ENCODE data around the gene FASTKD3.

DNA sequence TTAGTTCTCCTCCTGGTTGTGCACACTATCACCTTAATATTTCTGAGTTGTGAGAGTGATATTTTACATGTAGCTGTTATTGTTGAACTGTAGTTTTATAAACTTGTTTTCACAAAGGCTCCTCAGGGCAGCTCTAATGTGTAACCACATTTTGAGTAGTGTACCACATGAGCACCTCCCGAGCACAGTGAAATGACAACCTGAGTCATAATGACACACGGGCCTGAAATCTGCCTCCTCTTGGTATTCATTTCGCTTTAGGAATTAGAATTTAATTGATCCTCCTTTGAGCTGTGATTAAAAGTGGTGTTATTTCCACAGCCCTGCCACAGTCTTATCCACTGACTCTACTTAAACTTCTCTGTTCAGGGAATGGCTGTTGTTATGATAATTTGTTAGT is 8.0 kb upstream of the FASTKD3 start:
- TF ChIP-seq POLR2A (IDR thresholded peaks at IDR 0.05) (no peak), POLR2AphosphoS5 (IDR thresholded peaks at IDR 0.05) (no peak)
- TF ChIP-seq, protein P1, sequence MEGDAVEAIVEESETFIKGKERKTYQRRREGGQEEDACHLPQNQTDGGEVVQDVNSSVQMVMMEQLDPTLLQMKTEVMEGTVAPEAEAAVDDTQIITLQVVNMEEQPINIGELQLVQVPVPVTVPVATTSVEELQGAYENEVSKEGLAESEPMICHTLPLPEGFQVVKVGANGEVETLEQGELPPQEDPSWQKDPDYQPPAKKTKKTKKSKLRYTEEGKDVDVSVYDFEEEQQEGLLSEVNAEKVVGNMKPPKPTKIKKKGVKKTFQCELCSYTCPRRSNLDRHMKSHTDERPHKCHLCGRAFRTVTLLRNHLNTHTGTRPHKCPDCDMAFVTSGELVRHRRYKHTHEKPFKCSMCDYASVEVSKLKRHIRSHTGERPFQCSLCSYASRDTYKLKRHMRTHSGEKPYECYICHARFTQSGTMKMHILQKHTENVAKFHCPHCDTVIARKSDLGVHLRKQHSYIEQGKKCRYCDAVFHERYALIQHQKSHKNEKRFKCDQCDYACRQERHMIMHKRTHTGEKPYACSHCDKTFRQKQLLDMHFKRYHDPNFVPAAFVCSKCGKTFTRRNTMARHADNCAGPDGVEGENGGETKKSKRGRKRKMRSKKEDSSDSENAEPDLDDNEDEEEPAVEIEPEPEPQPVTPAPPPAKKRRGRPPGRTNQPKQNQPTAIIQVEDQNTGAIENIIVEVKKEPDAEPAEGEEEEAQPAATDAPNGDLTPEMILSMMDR (IDR thresholded peaks at IDR 0.05) = no peak
